PC-9 (cell line): ENCODE data around the gene PBX2. TPM values are rescaled to one million over a fixed set of nuclear protein-coding genes. Genes with fewer than 3 reads are reported as not detected.
A peak's percentile ranks its signal among the peaks of the same experiment; 100 is the strongest.

Experiments
- BruUV-seq: library from RNA; stranded (reverse); fragments of 400-500 nt; replicated peaks from 2 replicates; lab custom pipeline; 2021; lab: Mats Ljungman, UMichigan
- CTCF ChIA-PET: fragments of 300-600 bp; sonication (Branson Sonifier 250); formaldehyde crosslinking; loops from one replicate; lab custom pipeline; 2022; ENCODE audit warnings: antibody characterized with exemption; lab: Charles Lee
- POLR2A ChIA-PET: fragments of 300-600 bp; sonication (Branson Sonifier 250); formaldehyde crosslinking; loops from one replicate; lab custom pipeline; 2022; ENCODE audit warnings: antibody characterized with exemption; ENCODE audit not compliant: unreplicated experiment; lab: Charles Lee
- DNase-seq, 2 experiments: peaks; one replicate each; pipeline versions ENCODE4 v3.0.0 to v3.0.0-alpha.2; 2015 to 2022; ENCODE audit warnings: mixed read lengths in 1 of 2
- H2AFZ ChIP-seq: fragments of 200-600 bp; sonication (generic); 2 replicates; pipeline ENCODE4 v1.8.1; 2017; ENCODE audit warnings: antibody characterized with exemption
- H3F3A ChIP-seq: fragments of 200-600 bp; sonication (generic); 2 replicates; pipeline ENCODE4 v1.8.1; 2017; ENCODE audit warnings: antibody characterized with exemption, mild to moderate bottlenecking, low read depth; ENCODE audit not compliant: insufficient read depth
- H3K27ac ChIP-seq: fragments of 200-600 bp; sonication (generic); 2 replicates; pipeline ENCODE4 v1.6.1; 2016; ENCODE audit warnings: mixed run types
- H3K27me3 ChIP-seq: fragments of 200-600 bp; sonication (generic); 2 replicates; pipeline ENCODE4 v1.6.1; 2016; ENCODE audit warnings: low read depth, mixed run types; ENCODE audit not compliant: insufficient read depth
- H3K36me3 ChIP-seq: fragments of 200-600 bp; sonication (generic); 2 replicates; pipeline ENCODE4 v1.6.1; 2016; ENCODE audit warnings: low read depth, mixed run types
- H3K4me1 ChIP-seq: fragments of 200-600 bp; sonication (generic); replicated peaks from 2 replicates; pipeline ENCODE4 v1.6.1; 2016; ENCODE audit warnings: mixed run types; ENCODE audit not compliant: insufficient read depth
- H3K4me2 ChIP-seq: fragments of 200-600 bp; sonication (generic); 2 replicates; pipeline ENCODE4 v1.6.1; 2017; ENCODE audit warnings: mixed run types
- H3K4me3 ChIP-seq: fragments of 200-600 bp; sonication (generic); 2 replicates; pipeline ENCODE4 v1.6.1; 2016; ENCODE audit warnings: mixed run types
- H3K79me2 ChIP-seq: fragments of 200-600 bp; sonication (generic); 2 replicates; pipeline ENCODE4 v1.6.1; 2017; ENCODE audit warnings: low read depth, mixed run types
- H3K9me2 ChIP-seq: fragments of 200-600 bp; sonication (generic); 2 replicates; pipeline ENCODE4 v1.8.1; 2017; ENCODE audit warnings: mild to moderate bottlenecking; ENCODE audit not compliant: insufficient read depth
- H3K9me3 ChIP-seq: fragments of 200-600 bp; sonication (generic); 2 replicates; pipeline ENCODE4 v1.8.1; 2016; ENCODE audit warnings: low read depth; ENCODE audit not compliant: insufficient read depth
- H4K20me1 ChIP-seq: fragments of 200-600 bp; sonication (generic); 2 replicates; pipeline ENCODE4 v1.8.1; 2017; ENCODE audit not compliant: insufficient read depth
- EZH2 ChIP-seq: fragments of 200-600 bp; sonication (generic); IDR thresholded peaks from 2 replicates; pipeline ENCODE4 v1.8.0; 2017; ENCODE audit warnings: antibody characterized with exemption, low read depth
- intact Hi-C: fragments of 100-400 bp; cut with micrococcal nuclease; formaldehyde crosslinking; loops from one replicate; pipeline ENCODE4 v1.10.0; 2022; ENCODE audit not compliant: unreplicated experiment
- total RNA-seq: library from RNA; stranded (reverse); gene quantifications from 2 replicates; pipeline ENCODE4 v1.2.3, GENCODE V29; 2021
- TF ChIP-seq, protein P1 (sequence below): fragments of 200-600 bp; sonication (generic); conservative IDR thresholded peaks from 2 replicates; pipeline ENCODE4 v1.6.1; 2017; ENCODE audit warnings: mixed run types, antibody characterized with exemption, mild to moderate bottlenecking, moderate library complexity

Gene PBX2
- total RNA-seq, 1 experiment from 2014 or later, result 89.3 TPM

DNA sequence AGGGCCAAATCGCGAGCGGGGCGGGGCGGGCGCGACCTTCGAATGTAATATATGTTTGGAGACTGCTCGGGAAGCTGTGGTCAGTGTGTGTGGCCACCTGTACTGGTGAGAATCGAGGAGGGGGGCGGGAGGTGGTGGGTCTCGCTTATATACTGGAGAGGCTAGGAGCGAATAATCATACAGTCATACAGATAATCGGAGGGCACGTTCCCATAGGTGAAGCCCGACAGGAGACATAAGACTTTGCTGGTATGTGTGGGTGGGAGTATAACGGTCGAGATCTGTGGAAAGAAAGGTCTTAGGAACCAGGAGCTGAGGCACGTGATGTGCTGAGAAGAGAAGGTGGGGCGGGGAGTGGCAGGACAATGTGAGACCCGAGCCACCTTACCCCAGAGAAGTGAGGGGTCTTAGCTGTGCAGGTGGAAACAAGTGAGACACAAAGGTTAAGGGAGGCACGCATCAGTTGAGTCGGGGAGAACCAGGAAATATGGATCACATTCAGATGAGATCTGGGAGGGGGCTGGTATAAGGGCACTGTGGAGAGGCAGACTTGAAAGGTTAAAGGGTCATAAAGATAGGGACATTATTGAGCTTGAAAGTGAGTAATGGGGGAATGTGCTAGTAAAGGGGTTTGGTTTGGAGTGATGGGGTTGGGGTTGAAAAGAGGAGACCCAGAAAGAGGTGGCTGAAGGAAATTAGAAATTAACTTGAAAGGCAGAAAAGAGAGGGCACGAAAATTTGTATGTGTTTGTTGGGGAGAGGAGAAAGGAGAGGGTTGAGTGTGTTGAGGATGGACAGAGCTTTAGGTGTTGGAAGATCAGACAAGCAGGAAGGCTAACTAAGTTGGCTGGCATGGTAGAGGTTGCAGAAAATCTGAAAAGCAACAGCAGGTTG is 11.2 kb downstream of the PBX2 start:
- Histone ChIP-seq H2AFZ (peak overlapping the region; percentile 72), H3K27ac (0 out of 2 replicates have a peak overlapping the region, but pooled peaks have one; percentile 86), H4K20me1 (no peaks in the 10 kb centered on the region), H3K4me2 (peak overlapping the region; percentile 83), H3K9me3 (no peaks in the 10 kb centered on the region), H3K79me2 (peaks cover 29% of the 10 kb centered on the region), H3K4me3 (peak overlapping the region; percentile 98), H3F3A (peaks cover 21% of the 10 kb centered on the region; the same call in 1 of the 2 replicates), H3K9me2 (no peaks in the 10 kb centered on the region), H3K4me1 (peaks cover 24% of the 10 kb centered on the region), H3K36me3 (no peaks in the 10 kb centered on the region), H3K27me3 (no peaks in the 10 kb centered on the region)
- TF ChIP-seq, protein P1, sequence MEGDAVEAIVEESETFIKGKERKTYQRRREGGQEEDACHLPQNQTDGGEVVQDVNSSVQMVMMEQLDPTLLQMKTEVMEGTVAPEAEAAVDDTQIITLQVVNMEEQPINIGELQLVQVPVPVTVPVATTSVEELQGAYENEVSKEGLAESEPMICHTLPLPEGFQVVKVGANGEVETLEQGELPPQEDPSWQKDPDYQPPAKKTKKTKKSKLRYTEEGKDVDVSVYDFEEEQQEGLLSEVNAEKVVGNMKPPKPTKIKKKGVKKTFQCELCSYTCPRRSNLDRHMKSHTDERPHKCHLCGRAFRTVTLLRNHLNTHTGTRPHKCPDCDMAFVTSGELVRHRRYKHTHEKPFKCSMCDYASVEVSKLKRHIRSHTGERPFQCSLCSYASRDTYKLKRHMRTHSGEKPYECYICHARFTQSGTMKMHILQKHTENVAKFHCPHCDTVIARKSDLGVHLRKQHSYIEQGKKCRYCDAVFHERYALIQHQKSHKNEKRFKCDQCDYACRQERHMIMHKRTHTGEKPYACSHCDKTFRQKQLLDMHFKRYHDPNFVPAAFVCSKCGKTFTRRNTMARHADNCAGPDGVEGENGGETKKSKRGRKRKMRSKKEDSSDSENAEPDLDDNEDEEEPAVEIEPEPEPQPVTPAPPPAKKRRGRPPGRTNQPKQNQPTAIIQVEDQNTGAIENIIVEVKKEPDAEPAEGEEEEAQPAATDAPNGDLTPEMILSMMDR, result no peak
- CTCF ChIA-PET, result interaction anchor here (0.6 to 0.7 kb wide), 2 partner anchors 35 to 60 kb away, joined by 3 read pairs; no protein-coding TSS in a partner anchor
- intact Hi-C loops, result loop anchor here (1.0 to 10.0 kb wide), 3 partner anchors 12 to 514 kb away; partner anchors contain the start of genes C6orf47, CSNK2B, GPANK1 and LY6G5B
- no peak for DNase-seq
- BruUV-seq, result no TSS peak
- POLR2A ChIA-PET, result interaction anchor here (0.6 to 0.7 kb wide), 2 partner anchors 43 to 1553 kb away, joined by 3 to 5 read pairs; no protein-coding TSS in a partner anchor

DNA sequence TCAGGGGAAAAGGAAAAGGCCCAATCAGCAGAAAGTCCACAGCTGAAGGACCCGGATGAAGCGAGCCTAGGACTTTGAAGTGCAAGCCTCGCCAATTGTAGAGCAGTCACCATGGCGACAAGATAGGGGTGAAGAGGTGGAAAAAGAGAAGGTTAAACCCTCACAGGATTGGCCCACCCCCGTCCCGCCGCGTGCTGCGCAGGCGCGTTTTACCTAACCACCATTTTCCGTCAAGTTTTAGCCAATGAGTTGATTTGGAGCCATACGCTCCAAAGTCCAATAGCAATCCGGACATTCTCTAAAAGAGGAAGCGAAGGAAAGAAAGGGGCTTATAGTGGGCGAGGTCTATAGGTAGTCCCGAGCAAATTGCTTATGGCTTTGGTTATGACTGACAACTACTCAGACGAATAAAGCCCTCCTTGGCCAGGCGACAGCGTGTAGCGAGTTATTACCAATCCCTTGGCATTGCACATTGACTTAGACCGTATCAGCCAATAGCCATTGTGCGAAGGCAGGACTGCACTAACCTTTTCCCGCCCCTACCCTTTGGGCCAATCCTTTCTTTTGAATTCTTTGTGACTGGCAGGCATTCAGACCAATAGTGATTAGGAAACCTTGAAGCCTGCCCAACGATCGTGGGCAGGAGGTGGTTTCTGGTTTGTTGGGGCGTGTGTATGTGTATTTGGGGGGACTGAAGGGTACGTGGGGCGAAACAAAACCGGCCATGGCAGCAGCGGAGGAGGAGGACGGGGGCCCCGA is 12.0 kb downstream of the PBX2 start, which contains the start of gene RNF5:
TSS of gene RNF5 (plus strand) at position 618 of the 759 bp plus-strand sequence. CDS start at position 725, 107 bp downstream.
- peak within 1 kb of the TSS; percentile 76 for H2AFZ ChIP-seq
- H4K20me1 ChIP-seq, result no peaks in the 10 kb centered on the region
- H3K36me3 ChIP-seq, result no peaks in the 10 kb centered on the region
- ChIA-PET POLR2A (interaction anchor here (0.6 to 1.1 kb wide), 6 partner anchors 12 to 611 kb away, joined by 5 to 9 read pairs (median 6); partner anchors contain the start of genes DXO and PBX2), CTCF (interaction anchor here (0.9 kb wide), 1 partner anchor 13 kb away, joined by 4 read pairs; the partner anchor contains the start of gene PBX2)
- intact Hi-C loops, result loop anchor here (1.0 to 10.0 kb wide), 5 partner anchors 12 to 513 kb away; partner anchors contain the start of genes C6orf47, CSNK2B, FKBPL and GPANK1
- H3K4me3 ChIP-seq, result peak within 1 kb of the TSS; percentile 98
- BruUV-seq, result no TSS peak
- peak; percentile 91 to 99 for DNase-seq
- TF ChIP-seq EZH2, result no peak
- TF ChIP-seq, protein P1, result no peak
- peaks cover 29% of the 10 kb centered on the region for H3K4me1 ChIP-seq
- H3K4me2 ChIP-seq, result peak within 1 kb of the TSS; percentile 83
- H3F3A ChIP-seq, result peaks cover 15% of the 10 kb centered on the region; the same call in 1 of the 2 replicates
- peaks cover 29% of the 10 kb centered on the region for H3K79me2 ChIP-seq
- H3K9me2 ChIP-seq, result no peaks in the 10 kb centered on the region
- H3K27me3 ChIP-seq, result no peaks in the 10 kb centered on the region
- H3K9me3 ChIP-seq, result no peaks in the 10 kb centered on the region
- H3K27ac ChIP-seq, result peak within 1 kb of the TSS; percentile 86
